IMR-90 (cell line): ENCODE measurements around the gene SDCCAG8. TPM values are rescaled to one million over a fixed set of nuclear protein-coding genes. Genes with fewer than 3 reads are reported as not detected.

Source experiments
- ATAC-seq: fragments of 200-7000 bp; cut with Tn5 transposase; 2 replicates; pipeline ENCODE4 v1.9.1; 2020; ENCODE audit warnings: low read depth, mild to moderate bottlenecking, moderate library complexity
- BruUV-seq: library from RNA; stranded (reverse); fragments of 400-500 nt; replicated peaks from 2 replicates; lab custom pipeline; 2021; lab: Mats Ljungman, UMichigan
- CTCF ChIA-PET: fragments of 300-600 bp; formaldehyde crosslinking; extraction: SDS; loops from one replicate; lab custom pipeline; 2021; ENCODE audit warnings: antibody characterized with exemption; lab: Yijun Ruan, JAX
- POLR2A ChIA-PET: fragments of 300-600 bp; sonication (Branson Sonifier 250); formaldehyde crosslinking; loops from one replicate; lab custom pipeline; 2022; ENCODE audit warnings: antibody characterized with exemption; ENCODE audit not compliant: unreplicated experiment; lab: Charles Lee
- DNase-seq: peaks from one replicate; pipeline ENCODE4 v3.0.0; 2013
- H2AFZ ChIP-seq: replicated peaks from 2 replicates; pipeline ENCODE3; 2013; ENCODE audit warnings: low read length, mild to moderate bottlenecking; ENCODE audit not compliant: poor library complexity
- H2AK5ac ChIP-seq: 2 replicates; pipeline ENCODE4 v1.6.1; 2013; ENCODE audit warnings: low read depth, low read length, inconsistent platforms
- H2AK9ac ChIP-seq: replicated peaks from 2 replicates; pipeline ENCODE3; 2013; ENCODE audit warnings: mild to moderate bottlenecking, low read depth, low read length, moderate library complexity; ENCODE audit not compliant: poor library complexity
- H2BK120ac ChIP-seq: 2 replicates; pipeline ENCODE4 v1.6.1; 2013; ENCODE audit warnings: low read depth, low read length, inconsistent platforms
- H2BK15ac ChIP-seq: 3 replicates; pipeline ENCODE4 v1.6.1; 2013; ENCODE audit warnings: low read depth, low read length, inconsistent platforms
- H2BK20ac ChIP-seq: 2 replicates; pipeline ENCODE4 v1.6.1; 2013; ENCODE audit warnings: low read depth, mild to moderate bottlenecking, inconsistent platforms, low read length, moderate library complexity
- H2BK5ac ChIP-seq: 2 replicates; pipeline ENCODE4 v1.6.1; 2013; ENCODE audit warnings: mild to moderate bottlenecking, low read depth, low read length, inconsistent platforms; ENCODE audit not compliant: poor library complexity, severe bottlenecking
- H3K14ac ChIP-seq: replicated peaks from 2 replicates; pipeline ENCODE4 v1.6.1; 2013; ENCODE audit warnings: low read depth, low read length, inconsistent platforms
- H3K18ac ChIP-seq: 2 replicates; pipeline ENCODE4 v1.6.1; 2013; ENCODE audit warnings: low read depth, low read length, control low read depth
- H3K23ac ChIP-seq: 2 replicates; pipeline ENCODE4 v1.6.1; 2013; ENCODE audit warnings: low read depth, low read length, inconsistent platforms
- H3K27ac ChIP-seq: 2 replicates; pipeline ENCODE4 v1.5.1; 2013; ENCODE audit warnings: mild to moderate bottlenecking, control low read depth, low read length; ENCODE audit not compliant: insufficient read depth
- H3K27me3 ChIP-seq: 2 replicates; pipeline ENCODE4 v1.6.1; 2013; ENCODE audit warnings: low read length; ENCODE audit not compliant: control insufficient read depth, insufficient read depth
- H3K36me3 ChIP-seq: 2 replicates; pipeline ENCODE4 v1.6.1; 2013; ENCODE audit warnings: low read length, mixed read lengths; ENCODE audit not compliant: control insufficient read depth, insufficient read depth
- H3K4ac ChIP-seq: 2 replicates; pipeline ENCODE4 v1.6.1; 2013; ENCODE audit warnings: low read depth, low read length, inconsistent platforms
- H3K4me1 ChIP-seq: 2 replicates; pipeline ENCODE4 v1.6.1; 2013; ENCODE audit warnings: low read length, mixed read lengths; ENCODE audit not compliant: control insufficient read depth, insufficient read depth
- H3K4me2 ChIP-seq: 2 replicates; pipeline ENCODE4 v1.6.1; 2013; ENCODE audit warnings: low read depth, mild to moderate bottlenecking, control low read depth, low read length, moderate library complexity
- H3K4me3 ChIP-seq: 2 replicates; pipeline ENCODE4 v1.5.1; 2013; ENCODE audit warnings: low read depth, mild to moderate bottlenecking, control low read depth, low read length, moderate library complexity; ENCODE audit not compliant: insufficient read depth
- H3K56ac ChIP-seq: 2 replicates; pipeline ENCODE4 v1.6.1; 2013; ENCODE audit warnings: low read length, inconsistent platforms; ENCODE audit not compliant: insufficient read depth; ENCODE audit errors: extremely low read depth
- H3K79me1 ChIP-seq, 2 experiments: 2 replicates each; pipeline ENCODE4 v1.6.1; 2013; ENCODE audit warnings: low read length in 2 of 2, inconsistent platforms in 1 of 2, low read depth in 1 of 2
- H3K9ac ChIP-seq: 2 replicates; pipeline ENCODE4 v1.6.1; 2013; ENCODE audit warnings: low read depth, low read length, control low read depth
- H3K9me1 ChIP-seq: 2 replicates; pipeline ENCODE4 v1.6.1; 2013; ENCODE audit warnings: low read length, inconsistent platforms; ENCODE audit not compliant: insufficient read depth
- H3K9me3 ChIP-seq: 2 replicates; pipeline ENCODE4 v1.6.1; 2013; ENCODE audit warnings: low read length; ENCODE audit not compliant: control insufficient read depth, insufficient read depth
- H4K20me1 ChIP-seq: 2 replicates; pipeline ENCODE4 v1.6.1; 2013; ENCODE audit warnings: low read length, inconsistent platforms; ENCODE audit not compliant: insufficient read depth
- H4K5ac ChIP-seq: 2 replicates; pipeline ENCODE4 v1.6.1; 2013; ENCODE audit warnings: mild to moderate bottlenecking, low read depth, low read length, control low read depth
- H4K8ac ChIP-seq, 2 experiments: 2 replicates each; pipeline ENCODE4 v1.6.1; 2013; ENCODE audit warnings: low read depth in 2 of 2, low read length in 2 of 2, control low read depth in 1 of 2, inconsistent platforms in 1 of 2
- H4K91ac ChIP-seq: 2 replicates; pipeline ENCODE4 v1.6.1; 2013; ENCODE audit warnings: low read depth, low read length, inconsistent platforms; ENCODE audit not compliant: insufficient read depth
- BHLHE40 ChIP-seq: fragments of 150-350 bp; IDR thresholded peaks from 2 replicates; pipeline ENCODE4 v1.6.1; 2016; ENCODE audit warnings: mild to moderate bottlenecking, low read depth, low read length
- CEBPB ChIP-seq: IDR thresholded peaks from 2 replicates; pipeline ENCODE4 v1.6.1; 2012; ENCODE audit warnings: low read depth, low read length, improper control_type of control experiment
- CHD1 ChIP-seq: IDR thresholded peaks from 2 replicates; pipeline ENCODE4 v1.6.1; 2012; ENCODE audit warnings: low read depth, low read length, improper control_type of control experiment
- CTCF ChIP-seq: conservative IDR thresholded peaks from 2 replicates; pipeline ENCODE4 v1.5.1; 2012; ENCODE audit warnings: mild to moderate bottlenecking, low read depth, low read length, improper control_type of control experiment
- FOS ChIP-seq: fragments of 150-350 bp; IDR thresholded peaks from 2 replicates; pipeline ENCODE4 v1.6.1; 2016; ENCODE audit warnings: low read depth, low read length
- MAFK ChIP-seq: IDR thresholded peaks from 2 replicates; pipeline ENCODE4 v1.6.1; 2012; ENCODE audit warnings: low read depth, low read length, improper control_type of control experiment
- MAZ ChIP-seq: IDR thresholded peaks from 2 replicates; pipeline ENCODE4 v1.6.1; 2012; ENCODE audit warnings: low read depth, mild to moderate bottlenecking, low read length, improper control_type of control experiment, moderate library complexity, borderline replicate concordance
- MXI1 ChIP-seq: IDR thresholded peaks from 2 replicates; pipeline ENCODE4 v1.6.1; 2012; ENCODE audit warnings: low read depth, mild to moderate bottlenecking, low read length, moderate library complexity, borderline replicate concordance
- NFE2L2 ChIP-seq: fragments of 150-350 bp; IDR thresholded peaks from 2 replicates; pipeline ENCODE4 v1.6.1; 2016; ENCODE audit warnings: low read depth, mild to moderate bottlenecking, low read length
- POLR2A ChIP-seq: IDR thresholded peaks from 2 replicates; pipeline ENCODE4 v1.6.1; 2012; ENCODE audit warnings: mild to moderate bottlenecking, low read depth, low read length
- RAD21 ChIP-seq: IDR thresholded peaks from 2 replicates; pipeline ENCODE4 v1.6.1; 2012; ENCODE audit warnings: low read length, improper control_type of control experiment
- RCOR1 ChIP-seq: IDR thresholded peaks from 2 replicates; pipeline ENCODE4 v1.6.1; 2012; ENCODE audit warnings: mild to moderate bottlenecking, low read length, improper control_type of control experiment; ENCODE audit not compliant: insufficient replicate concordance
- RFX5 ChIP-seq: IDR thresholded peaks from 2 replicates; pipeline ENCODE4 v1.8.0; 2012; ENCODE audit warnings: low read depth, mild to moderate bottlenecking, low read length, moderate library complexity
- SMC3 ChIP-seq: fragments of 150-350 bp; IDR thresholded peaks from 2 replicates; pipeline ENCODE4 v1.6.1; 2016; ENCODE audit warnings: low read depth, mild to moderate bottlenecking, antibody characterized with exemption, low read length, moderate library complexity
- USF2 ChIP-seq: fragments of 150-350 bp; IDR thresholded peaks from 2 replicates; pipeline ENCODE4 v1.6.1; 2017; ENCODE audit warnings: mild to moderate bottlenecking, antibody characterized with exemption, low read length, low read depth
- WGBS, 2 experiments: methylation state at CpG; one replicate each; pipeline versions ENCODE4 v1.1.5 to v1.1.7; 2013; ENCODE audit warnings: missing lambda C conversion rate in 2 of 2; ENCODE audit not compliant: insufficient read length in 1 of 2; ENCODE audit errors: extremely low coverage in 2 of 2; 5-methylcytosine and 5-hydroxymethylcytosine counted together
- dilution Hi-C: fragments of 300-500 bp; cut with HindIII; formaldehyde crosslinking; loops from one replicate; pipeline ENCODE4 v1.14.3; 2018; ENCODE audit warnings: low sequenced_read_pairs; ENCODE audit not compliant: unreplicated experiment
- in situ Hi-C: fragments of 300-500 bp; cut with MboI; formaldehyde crosslinking; loops from 3 replicates; pipeline ENCODE4 v1.14.3; 2019; ENCODE audit warnings: low sequenced_read_pairs, inconsistent platforms, mixed read lengths
- intact Hi-C: fragments of 100-400 bp; cut with micrococcal nuclease; formaldehyde crosslinking; loops from 2 replicates; pipeline ENCODE4 v1.10.0; 2022
- polyA plus RNA-seq, 3 experiments: library from polyadenylated mRNA; depleted of rRNA; stranded (reverse); fragments of >200 nt; gene quantifications; 2 replicates each; pipeline ENCODE4 v1.2.3, GENCODE V29; 2012; ENCODE audit warnings: low replicate concordance in 1 of 3
- total RNA-seq: library from RNA; depleted of rRNA; stranded (reverse); fragments of >200 nt; gene quantifications from 2 replicates; pipeline ENCODE4 v1.2.3, GENCODE V29; 2012
- TF ChIP-seq, protein P1 (sequence below): fragments of 150-350 bp; IDR thresholded peaks from 2 replicates; pipeline ENCODE4 v1.6.1; 2016; ENCODE audit warnings: low read depth, mild to moderate bottlenecking, low read length, moderate library complexity, borderline replicate concordance

Gene SDCCAG8
- total and polyA plus RNA-seq, 2 of the 4 experiments (the other 2 are of a cell fraction) = 25.2 to 46.8 TPM

DNA sequence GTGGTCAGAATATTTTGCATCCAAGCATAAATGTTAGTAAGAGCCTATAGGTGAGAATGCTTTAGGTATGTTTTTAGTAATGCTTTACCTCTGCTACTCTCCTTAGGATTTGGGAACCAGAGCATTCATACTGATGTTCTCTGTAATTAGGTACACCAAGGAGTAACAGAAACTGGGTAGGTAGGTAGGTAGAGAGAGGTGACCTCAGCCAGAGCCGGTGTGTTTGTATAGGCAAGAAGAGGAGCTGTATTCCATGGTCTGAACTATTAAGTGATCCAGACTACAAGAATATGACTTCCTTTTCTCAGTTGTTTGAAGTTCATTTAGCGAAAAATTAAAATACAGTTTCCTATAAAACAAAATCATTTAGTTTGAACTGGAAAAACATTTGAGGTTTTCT lies 108.5 kb downstream of the SDCCAG8 start:
- POLR2A ChIA-PET = interaction anchor here (0.6 kb wide), 1 partner anchor 905 kb away, joined by 4 read pairs; no protein-coding TSS in a partner anchor

More for the DNA sequence above, 108.5 kb downstream of the SDCCAG8 start:
- no TSS peak for BruUV-seq
- Histone ChIP-seq H3K9ac (no peak overlapping the region), H4K5ac (no peak overlapping the region), H2BK15ac (no peak overlapping the region), H3K14ac (no peak overlapping the region), H3K4me2 (no peak overlapping the region), H2AFZ (no peak overlapping the region), H3K9me3 (no peaks in the 10 kb centered on the region), H3K18ac (no peak overlapping the region), H2BK5ac (no peak overlapping the region), H3K4ac (no peak overlapping the region), H3K4me1 (no peaks in the 10 kb centered on the region), H3K79me1 (no peaks in the 10 kb centered on the region), H4K8ac (no peak overlapping the region), H3K27me3 (no peaks in the 10 kb centered on the region), H4K20me1 (no peaks in the 10 kb centered on the region), H3K56ac (no peak overlapping the region), H2BK120ac (no peak overlapping the region), H2AK9ac (no peak overlapping the region), H2BK20ac (no peak overlapping the region), H3K27ac (no peak overlapping the region), H4K91ac (no peak overlapping the region), H3K36me3 (0 out of 2 replicates have a peak, but pooled peaks cover 2% of the 10 kb centered on the region), H3K4me3 (no peak overlapping the region), H3K23ac (no peak overlapping the region), H3K9me1 (no peaks in the 10 kb centered on the region; the same call in 1 of the 2 replicates), H2AK5ac (no peak overlapping the region)
- no CpG with 5 or more reads among the region's 2 CpGs for WGBS, 2 experiments
- DNase-seq (no peak), ATAC-seq (no peak)
- intact Hi-C loops (no loop called here), in situ Hi-C loops (no loop called here), dilution Hi-C loops (no loop called here)
- TF ChIP-seq RFX5 (no peak), CTCF (no peak), RCOR1 (no peak), SMC3 (no peak), BHLHE40 (no peak), MAZ (no peak), RAD21 (no peak), MAFK (no peak), CEBPB (no peak), USF2 (no peak), CHD1 (no peak), MXI1 (no peak), NFE2L2 (no peak), POLR2A (no peak), FOS (no peak)
- TF ChIP-seq, protein P1, sequence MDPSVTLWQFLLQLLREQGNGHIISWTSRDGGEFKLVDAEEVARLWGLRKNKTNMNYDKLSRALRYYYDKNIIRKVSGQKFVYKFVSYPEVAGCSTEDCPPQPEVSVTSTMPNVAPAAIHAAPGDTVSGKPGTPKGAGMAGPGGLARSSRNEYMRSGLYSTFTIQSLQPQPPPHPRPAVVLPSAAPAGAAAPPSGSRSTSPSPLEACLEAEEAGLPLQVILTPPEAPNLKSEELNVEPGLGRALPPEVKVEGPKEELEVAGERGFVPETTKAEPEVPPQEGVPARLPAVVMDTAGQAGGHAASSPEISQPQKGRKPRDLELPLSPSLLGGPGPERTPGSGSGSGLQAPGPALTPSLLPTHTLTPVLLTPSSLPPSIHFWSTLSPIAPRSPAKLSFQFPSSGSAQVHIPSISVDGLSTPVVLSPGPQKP = no peak
- CTCF ChIA-PET = no interaction called here
